Fibroblast of skin of scalp (primary cell): ENCODE results near the gene MALRD1.

ENCODE experiments used
- DNase-seq: peaks from one replicate; pipeline ENCODE4 v3.0.0-alpha.2; 2013

MALRD1 gene

DNA sequence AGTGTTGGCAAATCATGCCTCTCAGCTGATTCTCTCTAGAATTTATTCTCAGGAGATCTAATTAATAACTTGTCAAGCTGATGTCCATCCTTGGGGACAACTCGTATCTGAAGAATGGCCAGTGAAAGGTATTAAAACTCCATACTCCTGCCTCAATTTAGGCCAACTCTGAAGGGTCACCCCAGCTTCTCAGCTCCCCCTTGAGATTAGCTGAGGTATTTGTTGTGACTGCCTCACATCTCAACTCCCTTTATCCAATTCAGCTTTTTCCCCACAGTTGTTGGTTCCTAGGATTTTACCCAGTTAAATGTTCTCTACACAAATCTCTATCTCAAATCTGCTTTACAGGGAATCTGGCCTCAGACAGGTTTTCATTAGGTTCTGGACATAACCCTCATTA is 182.4 kb downstream of the MALRD1 start:
- no peak for DNase-seq

DNA sequence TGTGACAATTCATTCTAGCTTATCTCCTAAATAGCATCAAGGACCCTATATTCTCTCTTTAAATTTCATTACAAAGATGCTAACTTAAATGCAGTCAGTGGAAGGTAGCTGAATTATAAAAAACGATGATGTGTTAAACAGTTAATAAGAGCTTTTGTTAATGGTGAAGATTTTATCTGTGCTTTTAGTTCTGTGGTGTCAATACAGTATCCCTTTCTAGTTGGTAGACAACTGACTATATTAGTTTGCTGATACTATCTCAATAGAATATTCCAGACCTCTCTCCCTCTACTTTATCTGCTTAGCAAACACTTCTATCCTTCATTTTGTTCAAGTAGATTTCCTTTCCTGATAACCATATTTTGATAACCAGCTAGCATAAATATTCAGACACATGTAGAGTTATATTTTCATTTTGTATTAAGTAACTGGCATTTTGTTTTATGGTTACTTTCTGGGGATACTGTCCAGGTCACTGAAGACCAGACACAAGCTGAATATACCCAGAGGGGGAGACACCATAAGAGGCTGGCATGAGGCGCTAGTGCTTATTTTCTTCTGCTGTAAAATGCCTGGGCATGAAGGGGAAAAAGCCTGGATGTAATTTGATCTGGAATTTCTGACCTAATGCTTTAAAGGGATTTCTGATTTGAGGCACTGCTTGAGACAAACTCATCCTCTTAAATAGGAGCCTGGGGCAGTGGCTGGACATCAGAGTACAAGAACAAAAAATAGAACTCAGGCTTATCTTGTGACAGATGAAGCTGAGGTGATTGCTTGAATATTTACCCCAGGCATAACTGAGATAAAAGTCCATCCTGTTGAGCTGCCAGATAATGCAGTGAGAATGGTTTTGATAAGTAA is 197.5 kb downstream of the MALRD1 start:
- peak; percentile 0 for DNase-seq

DNA sequence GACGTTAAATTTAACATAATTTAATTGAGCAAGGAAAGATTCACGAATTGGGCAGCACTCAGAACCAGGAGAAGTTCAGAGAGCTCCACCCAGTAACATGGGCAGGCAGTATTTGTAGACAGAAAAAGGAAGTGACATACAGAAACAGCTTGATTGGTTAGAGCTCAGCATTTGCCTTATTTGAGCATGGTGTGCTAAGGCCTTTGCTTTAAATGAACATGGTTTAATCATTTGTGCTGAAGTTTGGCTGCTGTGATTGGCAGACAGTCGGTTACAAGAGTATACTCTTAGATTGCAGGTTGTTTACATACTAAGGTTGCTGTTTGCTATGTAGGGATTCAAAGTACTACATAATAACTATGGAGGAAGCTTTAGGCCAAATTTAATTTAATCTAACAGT is 199.2 kb downstream of the MALRD1 start:
- DNase-seq = no peak

DNA sequence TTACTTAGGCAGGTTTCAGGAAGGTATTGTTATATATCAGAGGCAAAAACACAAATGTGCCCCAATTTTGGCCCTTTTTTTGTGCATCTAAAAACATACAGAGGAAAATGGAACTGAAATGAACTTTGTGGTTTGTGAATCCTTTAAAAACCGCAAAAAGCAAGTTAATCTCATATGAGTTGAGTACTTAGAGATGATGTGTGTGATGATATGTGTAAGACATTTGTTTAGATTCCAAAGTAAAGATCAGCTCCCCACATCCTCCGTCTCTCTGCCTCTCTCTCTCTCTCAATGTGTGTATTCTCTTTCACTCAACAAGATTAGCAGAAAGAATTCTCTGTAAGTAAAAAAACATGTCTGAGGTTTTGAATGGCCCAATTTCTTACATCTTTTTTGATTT is 201.9 kb downstream of the MALRD1 start:
- peak; percentile 72 for DNase-seq

DNA sequence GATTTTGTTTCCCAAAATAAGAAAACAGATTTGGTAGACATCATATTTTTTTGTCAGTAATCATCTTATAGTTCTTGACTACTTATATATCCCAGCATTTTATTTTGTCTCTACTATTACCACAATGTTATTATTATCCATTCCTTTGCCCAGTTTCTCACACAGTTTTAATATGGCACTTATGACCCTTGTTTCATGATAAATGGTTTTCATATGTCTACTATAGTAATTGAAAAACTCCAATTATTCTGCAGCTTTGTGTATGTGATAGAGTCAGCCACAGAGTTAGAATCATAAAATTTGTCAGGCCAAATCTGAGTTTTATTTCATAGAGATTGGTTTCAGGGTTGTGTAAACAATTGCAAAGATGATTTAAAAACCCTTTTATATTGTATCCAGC is 203.9 kb downstream of the MALRD1 start:
- DNase-seq = peak; percentile 7

DNA sequence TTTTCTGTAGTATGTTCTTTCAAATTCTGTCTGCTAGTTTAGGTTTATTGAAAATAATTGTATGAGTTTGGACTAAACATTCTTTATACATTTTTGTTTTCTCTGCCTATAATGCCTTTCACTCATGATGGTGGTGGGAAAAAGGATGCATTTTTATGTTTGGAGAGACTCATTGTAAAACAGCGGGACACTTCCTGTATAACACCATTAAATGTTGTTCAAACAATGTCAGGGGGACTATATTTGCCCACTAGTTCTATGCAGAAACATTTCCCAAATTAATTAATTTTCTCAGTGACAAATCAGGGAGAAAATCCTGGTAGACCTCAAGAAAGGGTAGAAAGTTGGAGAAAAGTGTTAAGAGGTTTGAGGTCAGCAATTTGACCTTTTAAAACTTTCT is 207.7 kb downstream of the MALRD1 start:
- no peak for DNase-seq

DNA sequence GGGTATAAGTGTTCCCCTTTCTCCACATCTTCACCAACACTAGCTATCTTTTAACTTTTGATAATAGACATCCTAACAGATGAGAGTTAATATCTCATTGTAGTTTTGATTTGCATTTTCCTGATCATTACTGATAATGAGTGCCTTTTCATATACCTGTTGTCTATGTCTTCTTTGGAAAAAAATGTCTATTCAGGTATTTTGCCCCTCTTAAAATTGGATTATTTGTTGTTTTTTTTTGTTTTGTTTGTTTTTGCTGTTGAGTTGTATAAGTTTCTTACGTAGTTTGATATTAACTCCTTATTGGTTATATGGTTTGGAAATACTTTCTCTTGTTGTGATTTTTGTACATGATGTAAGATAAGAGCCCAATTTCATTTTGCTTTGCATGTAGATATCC is 214.7 kb downstream of the MALRD1 start:
- DNase-seq = no peak

DNA sequence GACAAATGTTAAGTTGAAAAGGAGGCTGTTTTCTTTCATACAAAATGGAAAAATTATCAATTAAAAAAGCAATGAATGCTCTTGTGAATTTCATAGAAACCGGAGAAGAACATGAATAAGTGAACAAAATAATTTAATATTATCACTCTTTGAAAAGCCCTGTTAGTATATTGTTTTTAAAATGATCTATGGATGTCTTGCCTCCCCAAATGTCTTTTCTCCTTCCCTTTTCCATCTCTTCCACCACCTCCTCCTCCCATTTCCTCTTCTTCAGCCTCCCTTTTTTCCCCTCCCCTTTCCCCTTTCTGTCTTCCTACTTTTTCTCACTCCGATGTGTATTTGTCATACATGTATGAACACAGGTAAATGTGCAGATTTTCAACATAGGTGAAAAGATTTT is 234.7 kb downstream of the MALRD1 start:
- DNase-seq = no peak

DNA sequence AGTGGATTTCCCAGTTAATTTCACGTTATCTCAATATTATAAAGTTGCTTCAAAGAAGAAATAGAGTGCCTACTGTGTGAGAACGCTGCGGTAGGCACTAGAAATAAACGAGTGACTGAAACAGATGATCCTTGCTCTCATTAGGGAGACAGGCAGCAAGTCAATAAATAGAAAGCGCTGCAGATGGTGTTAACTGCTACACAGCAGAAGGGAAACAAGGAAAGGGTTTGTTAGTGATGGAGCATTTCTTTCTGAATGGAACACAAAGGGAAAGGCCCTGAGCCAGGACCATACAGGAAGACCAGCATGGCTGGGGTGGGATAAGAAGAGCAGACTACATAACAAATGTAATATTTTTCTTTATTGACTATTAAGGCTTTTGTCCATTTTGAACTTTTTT is 235.2 kb downstream of the MALRD1 start:
- no peak for DNase-seq

DNA sequence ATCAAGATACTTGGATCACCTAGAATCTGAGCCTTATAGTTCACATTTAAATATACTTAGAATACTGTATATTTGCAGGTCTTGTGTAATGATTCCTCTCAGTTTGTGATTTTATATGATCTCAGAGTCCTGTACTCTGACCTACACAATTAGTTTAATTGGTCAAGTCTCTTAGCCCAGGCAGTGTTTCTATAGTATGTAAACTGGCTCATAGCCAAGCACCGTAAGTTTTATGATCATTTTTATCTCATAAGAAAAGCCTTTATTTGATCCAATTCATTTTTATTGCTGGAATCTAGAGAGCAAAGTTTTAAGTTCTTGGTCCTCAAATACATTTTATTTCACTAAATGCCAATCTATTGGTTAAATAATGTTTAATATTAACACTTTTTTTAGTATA is 242.2 kb downstream of the MALRD1 start:
- DNase-seq = no peak

DNA sequence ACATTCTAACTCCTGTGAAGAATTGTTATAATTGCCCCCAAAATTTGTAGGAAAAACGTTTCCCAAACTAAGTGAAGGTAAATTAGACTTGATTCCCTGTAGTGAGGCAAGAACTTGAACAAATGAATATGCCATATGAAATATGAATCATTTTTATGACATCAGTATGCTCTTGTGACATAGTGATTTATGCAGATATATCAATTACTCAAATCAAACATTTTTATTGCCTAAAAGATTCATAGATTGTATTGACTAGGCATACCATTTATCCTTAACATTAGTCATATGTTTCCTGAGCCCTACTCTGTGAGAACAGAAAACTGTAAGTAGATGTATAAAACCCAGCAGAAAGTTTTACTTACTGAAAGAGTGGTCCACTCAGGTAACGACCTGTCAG is 245.6 kb downstream of the MALRD1 start:
- DNase-seq = no peak

DNA sequence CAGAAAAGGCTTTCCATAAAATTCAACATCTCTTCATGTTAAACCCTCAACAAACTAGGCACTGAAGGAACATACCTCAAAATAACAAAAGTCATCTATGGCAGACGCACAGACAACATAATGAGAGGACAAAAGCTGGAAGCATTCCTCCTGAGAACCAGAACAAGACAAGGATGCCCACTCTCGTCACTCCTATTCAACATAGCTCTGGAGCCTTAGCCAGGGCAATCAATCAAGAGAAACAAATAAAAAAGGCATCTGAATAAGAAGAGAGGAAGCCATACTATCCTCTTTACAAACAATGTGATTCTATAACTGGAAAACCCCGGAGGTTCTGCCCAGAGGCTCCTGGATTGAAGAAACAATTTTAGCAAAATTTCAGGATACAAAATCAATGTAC is 251.0 kb downstream of the MALRD1 start:
- no peak for DNase-seq

DNA sequence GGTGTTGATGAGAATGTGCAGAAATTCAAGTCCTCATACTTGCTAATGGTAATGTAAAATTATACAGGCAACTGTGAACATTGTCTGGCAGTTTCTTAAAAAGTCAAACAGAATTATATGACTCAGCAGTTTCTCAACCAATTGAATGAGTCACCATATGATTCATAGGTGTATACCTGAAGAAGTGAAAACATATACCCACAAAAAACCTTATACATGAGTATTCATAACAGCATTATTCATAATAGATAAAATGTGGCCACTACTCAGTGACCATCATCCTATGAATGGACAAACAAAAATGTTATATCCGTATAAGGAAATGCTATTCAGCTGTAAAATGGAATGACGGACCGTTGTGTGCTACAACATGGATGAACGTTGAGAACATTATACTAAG is 253.5 kb downstream of the MALRD1 start:
- DNase-seq = peak; percentile 27

DNA sequence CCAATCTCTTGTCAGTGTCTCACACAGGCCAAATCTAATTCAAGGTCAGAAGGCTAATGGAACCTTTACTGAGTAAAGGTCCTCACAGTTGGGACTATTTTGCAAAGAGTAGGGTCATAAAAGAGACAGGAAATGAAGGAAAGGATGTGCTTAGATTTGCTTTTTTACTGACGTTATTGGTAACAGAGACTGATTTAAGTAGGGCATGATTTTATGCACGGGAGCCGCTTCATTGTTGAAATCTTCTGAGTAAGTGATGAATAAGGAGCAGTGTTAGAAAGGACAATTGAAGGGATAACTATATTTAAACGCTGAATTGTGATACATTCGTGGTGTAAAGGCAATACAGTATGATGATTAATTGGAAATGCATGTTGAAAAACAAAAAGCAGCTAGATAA is 261.5 kb downstream of the MALRD1 start:
- no peak for DNase-seq

DNA sequence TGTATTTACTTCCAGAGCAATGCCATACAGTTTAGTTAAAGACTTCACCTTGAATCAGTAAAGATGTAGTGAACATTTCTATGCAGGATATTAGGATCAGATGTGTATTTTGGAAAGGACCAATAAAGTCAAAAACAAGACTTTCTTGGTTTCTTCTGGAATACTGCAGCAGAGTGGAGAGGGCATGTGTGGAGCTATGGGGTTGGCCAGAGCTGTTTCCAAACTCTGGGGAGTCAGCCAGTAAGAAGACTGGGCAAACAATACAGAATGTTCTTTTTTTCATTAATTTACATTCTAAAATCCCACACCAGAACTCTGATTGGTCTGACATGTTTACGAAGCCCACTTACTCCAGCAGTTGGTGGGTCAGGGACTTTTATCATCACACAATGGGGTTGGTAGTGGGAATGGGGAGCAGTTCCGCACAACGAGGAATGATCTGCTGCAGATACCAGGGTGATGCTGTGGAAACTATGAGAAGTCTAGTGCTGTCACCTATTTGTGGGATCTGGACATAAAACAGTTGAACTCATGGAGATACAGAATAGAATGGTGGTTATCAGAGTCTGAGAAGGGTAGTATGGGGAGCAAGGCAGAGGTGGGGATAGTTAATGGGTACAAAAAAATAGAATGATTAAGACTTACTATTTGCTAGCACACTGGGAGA is 267.7 kb downstream of the MALRD1 start:
- no peak for DNase-seq

DNA sequence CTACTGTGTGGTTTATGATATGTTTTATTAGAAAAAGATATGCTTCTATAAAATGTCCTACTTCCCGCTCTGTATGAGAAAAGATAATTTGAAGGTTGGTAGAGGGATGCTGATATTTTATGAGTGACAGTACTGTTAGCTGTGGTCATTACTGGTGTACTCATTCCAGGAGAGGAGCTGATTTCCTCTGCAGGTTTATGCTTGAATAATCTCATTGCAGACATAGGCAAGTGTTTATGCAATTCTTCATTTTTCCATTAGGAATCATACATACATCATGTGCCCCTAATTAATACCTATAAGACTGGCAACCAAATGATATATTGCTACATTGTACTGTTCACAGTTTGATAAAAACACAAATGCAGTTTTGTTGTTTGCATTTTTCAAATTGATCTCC is 269.4 kb downstream of the MALRD1 start:
- no peak for DNase-seq

DNA sequence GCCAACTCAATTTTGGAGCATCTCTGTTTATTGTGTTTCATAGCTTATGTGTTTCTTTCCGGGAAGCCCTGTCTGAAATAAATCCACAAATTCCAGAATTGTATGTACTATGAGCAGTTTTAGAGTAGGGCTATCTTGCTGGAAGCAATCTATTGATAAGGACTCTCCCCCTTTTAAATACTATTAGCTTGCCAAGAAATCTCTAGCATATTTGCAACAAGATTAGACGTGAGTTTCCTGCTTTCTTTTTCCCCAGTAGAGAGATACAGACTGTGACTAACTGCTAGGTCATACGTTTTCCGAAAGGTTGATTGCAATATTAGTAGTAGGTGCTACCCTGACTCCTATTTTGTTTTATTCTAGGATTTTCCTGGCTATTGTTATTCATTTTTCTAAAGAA is 277.0 kb downstream of the MALRD1 start:
- no peak for DNase-seq

DNA sequence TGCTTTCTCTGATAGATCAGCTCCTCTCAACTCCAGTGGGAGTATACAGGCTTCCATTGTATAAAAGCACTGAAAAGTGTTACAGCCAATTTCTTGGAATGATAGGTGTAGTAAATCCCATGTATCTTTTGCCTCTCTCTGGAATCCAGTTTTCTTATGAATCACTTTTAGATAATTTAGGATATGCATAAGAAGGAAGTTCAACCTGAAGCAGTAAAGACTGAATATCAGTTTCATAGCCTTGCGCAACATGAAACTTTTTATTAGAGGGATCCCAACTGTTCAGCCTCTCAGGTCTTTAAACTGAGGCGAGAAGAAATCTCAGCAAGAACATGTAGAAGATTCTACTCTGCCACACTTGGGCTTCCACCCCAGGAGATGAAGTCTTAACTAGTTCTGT is 280.0 kb downstream of the MALRD1 start:
- DNase-seq = no peak

DNA sequence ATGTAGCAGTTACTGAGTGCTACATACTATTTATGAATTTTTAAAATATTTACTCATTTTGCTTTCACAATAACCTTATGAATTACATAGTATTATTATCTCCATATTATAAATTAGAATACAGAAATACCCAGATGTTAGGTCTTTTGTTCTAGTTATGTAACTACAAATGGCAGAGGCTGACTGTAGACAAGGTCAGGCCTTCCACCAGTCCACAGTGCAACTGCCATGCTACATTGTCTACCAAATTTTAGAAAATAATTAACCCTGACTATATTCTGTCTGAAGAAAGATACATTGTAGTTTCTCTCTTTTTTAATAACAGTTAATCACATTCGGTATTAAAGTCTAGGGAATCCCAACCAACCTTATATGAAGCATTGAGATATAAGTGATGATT is 280.9 kb downstream of the MALRD1 start:
- DNase-seq = no peak

DNA sequence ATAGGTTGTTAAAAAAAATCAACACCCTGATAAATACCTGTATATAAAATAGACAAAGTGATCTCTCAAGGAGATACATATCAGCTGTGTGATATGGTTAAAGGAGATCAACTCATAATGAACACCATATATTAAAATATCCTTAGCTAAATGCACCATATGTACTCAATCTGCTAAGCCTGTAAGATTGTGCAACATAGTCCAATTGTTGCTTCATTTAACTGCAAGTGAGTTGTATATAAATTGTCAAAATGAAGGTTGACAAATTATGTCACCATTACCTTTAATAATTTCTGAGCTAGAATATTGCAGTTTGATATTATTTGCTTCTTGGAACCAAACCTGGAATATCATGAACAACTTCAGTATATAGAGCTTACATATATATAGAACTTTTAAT is 283.7 kb downstream of the MALRD1 start:
- no peak for DNase-seq

DNA sequence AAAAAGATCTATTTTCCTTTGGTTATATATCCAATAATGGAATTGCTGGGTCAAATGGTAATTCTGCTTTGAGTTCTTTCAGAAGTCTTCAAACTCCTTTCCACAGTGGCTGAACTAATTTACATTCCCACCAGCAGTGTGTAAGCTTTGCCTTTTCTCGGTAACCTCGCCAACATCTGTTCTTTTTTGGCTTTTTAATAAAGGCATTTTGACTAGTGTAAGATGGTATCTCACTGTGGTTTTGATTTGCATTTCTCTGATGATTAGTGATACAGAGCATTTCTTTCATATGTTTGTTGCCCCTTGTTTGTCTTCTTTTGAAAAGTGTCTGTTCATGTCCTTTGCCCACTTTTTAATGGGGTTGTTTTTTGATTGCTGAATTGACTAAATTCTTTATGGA is 285.0 kb downstream of the MALRD1 start:
- no peak for DNase-seq

DNA sequence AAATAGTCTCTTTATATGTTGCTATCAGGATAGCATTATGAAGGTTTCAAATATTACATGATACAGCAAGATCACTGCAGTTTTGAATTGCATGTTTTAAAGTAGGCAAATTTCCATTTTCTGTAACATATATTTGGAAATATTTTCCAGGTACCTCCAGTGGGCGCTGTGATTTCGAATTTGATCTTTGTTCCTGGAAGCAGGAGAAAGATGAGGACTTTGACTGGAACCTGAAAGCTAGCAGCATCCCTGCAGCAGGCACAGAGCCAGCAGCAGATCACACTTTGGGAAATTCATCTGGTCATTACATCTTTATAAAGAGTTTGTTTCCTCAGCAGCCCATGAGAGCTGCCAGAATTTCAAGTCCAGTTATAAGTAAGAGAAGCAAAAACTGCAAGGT is 299.0 kb downstream of the MALRD1 start:
- no peak for DNase-seq

DNA sequence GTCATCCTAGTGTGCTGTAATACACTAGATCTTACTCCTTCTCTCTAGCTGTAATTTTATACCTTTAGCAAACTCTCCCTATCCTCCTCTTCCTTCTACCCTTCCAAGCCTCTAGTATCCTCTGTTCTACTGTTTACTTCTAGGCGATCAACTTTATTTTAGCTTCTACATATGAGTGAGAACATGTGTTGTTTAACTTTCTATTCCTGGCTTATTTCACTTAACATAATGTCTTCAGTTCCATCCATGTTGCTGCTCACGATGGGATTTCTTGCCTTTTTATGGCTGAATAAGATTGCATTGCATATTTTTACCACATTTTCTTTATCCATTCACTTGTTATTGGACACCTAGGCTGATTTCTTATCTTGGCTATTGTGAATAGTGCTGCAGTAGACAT is 318.6 kb downstream of the MALRD1 start:
- DNase-seq = no peak

DNA sequence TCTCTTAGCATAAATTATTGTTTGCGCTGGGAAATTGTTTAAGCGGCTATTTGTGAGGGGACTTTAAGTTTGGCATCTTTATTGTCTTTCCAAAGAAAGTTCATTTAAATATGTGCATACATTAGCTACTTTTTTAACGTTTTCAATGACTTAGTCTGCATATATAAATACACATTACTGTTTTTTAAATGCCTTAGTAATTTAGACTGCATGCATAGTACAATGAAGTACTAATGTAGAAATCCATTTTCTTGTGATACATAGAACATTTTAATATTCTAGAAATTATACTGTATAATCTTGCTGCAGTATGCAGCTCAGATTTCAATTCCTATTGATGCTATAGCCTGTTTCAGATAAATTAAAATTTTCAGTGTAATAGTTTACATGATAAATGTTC is 325.4 kb downstream of the MALRD1 start:
- DNase-seq = no peak
